GM23248 (cell line): ENCODE measurements around the gene FADS1. TPM values are rescaled to one million over a fixed set of nuclear protein-coding genes. Genes with fewer than 3 reads are reported as not detected.

Experiments used
- DNase-seq: peaks from one replicate; pipeline ENCODE4 v3.0.0-alpha.2; 2015
- H2AFZ ChIP-seq: fragments of 200-600 bp; sonication (generic); 2 replicates; pipeline ENCODE4 v1.6.1; 2016; ENCODE audit warnings: antibody characterized with exemption
- H3F3A ChIP-seq: fragments of 200-600 bp; sonication (generic); 2 replicates; pipeline ENCODE4 v1.6.1; 2016; ENCODE audit warnings: mild to moderate bottlenecking, antibody characterized with exemption, mixed run types; ENCODE audit not compliant: insufficient read depth
- H3K27ac ChIP-seq: fragments of 200-600 bp; sonication (generic); 2 replicates; pipeline ENCODE4 v1.5.1; 2016; ENCODE audit warnings: mild to moderate bottlenecking
- H3K27me3 ChIP-seq: fragments of 200-600 bp; sonication (generic); replicated peaks from 2 replicates; pipeline ENCODE4 v1.6.1; 2016; ENCODE audit warnings: mild to moderate bottlenecking; ENCODE audit not compliant: insufficient read depth
- H3K36me3 ChIP-seq: fragments of 200-600 bp; sonication (generic); 2 replicates; pipeline ENCODE4 v1.6.1; 2016; ENCODE audit warnings: low read depth, mild to moderate bottlenecking
- H3K4me1 ChIP-seq: fragments of 200-600 bp; sonication (generic); 2 replicates; pipeline ENCODE4 v1.6.1; 2016; ENCODE audit warnings: mild to moderate bottlenecking; ENCODE audit not compliant: insufficient read depth
- H3K4me2 ChIP-seq: fragments of 200-600 bp; sonication (generic); one replicate; pipeline ENCODE4 v1.6.1; 2016; ENCODE audit warnings: mild to moderate bottlenecking; ENCODE audit not compliant: unreplicated experiment
- H3K4me3 ChIP-seq: fragments of 200-600 bp; sonication (generic); 2 replicates; pipeline ENCODE4 v1.5.1; 2016; ENCODE audit warnings: mild to moderate bottlenecking
- H3K79me2 ChIP-seq: fragments of 200-600 bp; sonication (generic); 2 replicates; pipeline ENCODE4 v1.6.1; 2016; ENCODE audit warnings: mild to moderate bottlenecking; ENCODE audit not compliant: insufficient read depth
- H3K9ac ChIP-seq: fragments of 200-600 bp; sonication (generic); 2 replicates; pipeline ENCODE4 v1.6.1; 2016; ENCODE audit warnings: mild to moderate bottlenecking
- H3K9me2 ChIP-seq: fragments of 200-600 bp; sonication (generic); 2 replicates; pipeline ENCODE4 v1.6.1; 2016; ENCODE audit warnings: mixed run types, mild to moderate bottlenecking, moderate library complexity; ENCODE audit not compliant: insufficient read depth
- H3K9me3 ChIP-seq: fragments of 200-600 bp; sonication (generic); one replicate; pipeline ENCODE4 v1.6.1; 2017; ENCODE audit warnings: low read depth
- H4K20me1 ChIP-seq: fragments of 200-600 bp; sonication (generic); 2 replicates; pipeline ENCODE4 v1.6.0; 2016; ENCODE audit not compliant: insufficient read depth
- EZH2 ChIP-seq: fragments of 200-600 bp; sonication (generic); IDR thresholded peaks from 2 replicates; pipeline ENCODE4 v1.6.1; 2018; ENCODE audit warnings: antibody characterized with exemption, mild to moderate bottlenecking; ENCODE audit not compliant: insufficient read depth, poor library complexity, severe bottlenecking
- EZH2phosphoT487 ChIP-seq: fragments of 200-600 bp; sonication (generic); IDR thresholded peaks from 2 replicates; pipeline ENCODE4 v1.6.1; 2018; ENCODE audit warnings: antibody characterized with exemption, moderate library complexity, mild to moderate bottlenecking, low read depth; ENCODE audit not compliant: insufficient read depth
- WGBS, 2 experiments: methylation state at CpG; one replicate each; pipeline ENCODE4 v1.1.6; 2015 to 2017; ENCODE audit warnings: low lambda C conversion rate in 2 of 2, low coverage in 1 of 2; ENCODE audit errors: missing lambda C conversion rate in 2 of 2; 5-methylcytosine and 5-hydroxymethylcytosine counted together
- in situ Hi-C: fragments of 300-500 bp; cut with MboI; formaldehyde crosslinking; loops from 2 replicates; pipeline ENCODE4 v1.15.0; 2020
- polyA plus RNA-seq: library from polyadenylated mRNA; unstranded; fragments of >200 nt; fragmentation: Nextera tagmentation; extraction: Ambion mirVana; gene quantifications from 2 replicates; pipeline ENCODE4 v1.2.1, GENCODE V29; 2016
- total RNA-seq: library from RNA; depleted of rRNA; stranded (reverse); fragments of >200 nt; shearing (Covaris generic); gene quantifications from 2 replicates; pipeline ENCODE4 v1.2.3, GENCODE V29; 2014

Gene FADS1
- total and polyA plus RNA-seq, 2 experiments from 2014 or later, result 12.9 to 19.7 TPM

DNA sequence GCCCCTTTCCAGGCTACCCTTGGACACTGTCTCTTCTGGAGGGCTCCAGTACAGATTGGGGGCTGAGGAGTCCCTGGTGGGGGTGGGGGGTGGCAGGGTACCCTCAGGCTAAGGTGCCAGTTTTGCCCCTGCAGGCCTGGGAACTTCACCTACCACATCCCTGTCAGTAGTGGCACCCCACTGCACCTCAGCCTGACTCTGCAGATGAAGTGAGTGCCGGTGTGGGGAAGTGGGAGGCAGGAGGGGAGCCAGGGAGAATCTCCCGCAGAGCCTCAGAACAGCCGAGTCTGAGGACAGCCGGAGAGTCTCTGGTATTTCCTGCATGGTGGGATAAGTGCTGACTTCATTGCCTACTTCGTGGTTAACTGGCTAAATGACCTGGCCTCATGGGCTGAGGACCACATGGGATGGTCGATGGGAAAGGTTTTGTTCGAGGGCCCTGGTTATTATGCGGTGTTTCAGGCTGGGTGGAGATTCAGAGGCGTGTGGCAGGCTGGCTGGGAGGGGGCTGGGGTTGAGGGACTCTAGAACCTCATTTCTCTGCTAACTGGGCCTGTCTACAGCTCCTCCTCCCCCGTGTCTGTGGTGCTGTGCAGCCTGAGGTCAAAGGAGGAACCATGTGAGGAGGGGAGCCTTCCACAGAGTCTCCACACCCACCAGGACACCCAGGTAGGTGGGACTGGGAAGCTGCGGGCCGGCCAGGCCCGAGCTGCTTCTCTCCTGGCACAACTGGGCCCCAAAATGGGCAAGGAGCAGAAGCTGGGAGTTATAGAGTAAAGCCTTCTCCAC, 32.9 kb downstream of the FADS1 start:
- Histone ChIP-seq H3K4me2 (no peak overlapping the region), H3K4me1 (no peaks in the 10 kb centered on the region), H3K4me3 (no peak overlapping the region), H3K36me3 (0 out of 2 replicates have a peak, but pooled peaks cover 5% of the 10 kb centered on the region), H2AFZ (no peak overlapping the region), H3K27ac (no peak overlapping the region), H3K79me2 (no peaks in the 10 kb centered on the region), H3K9me3 (no peaks in the 10 kb centered on the region), H3F3A (no peaks in the 10 kb centered on the region), H3K27me3 (no peaks in the 10 kb centered on the region), H3K9me2 (no peaks in the 10 kb centered on the region), H4K20me1 (no peaks in the 10 kb centered on the region), H3K9ac (no peak overlapping the region)
- 64 to 65% methylated on average over 13 of the region's 13 CpGs for WGBS, 2 experiments
- DNase-seq, result peak; percentile 34
- TF ChIP-seq EZH2 (no peak), EZH2phosphoT487 (no peak)
- in situ Hi-C loops, result no loop called here

DNA sequence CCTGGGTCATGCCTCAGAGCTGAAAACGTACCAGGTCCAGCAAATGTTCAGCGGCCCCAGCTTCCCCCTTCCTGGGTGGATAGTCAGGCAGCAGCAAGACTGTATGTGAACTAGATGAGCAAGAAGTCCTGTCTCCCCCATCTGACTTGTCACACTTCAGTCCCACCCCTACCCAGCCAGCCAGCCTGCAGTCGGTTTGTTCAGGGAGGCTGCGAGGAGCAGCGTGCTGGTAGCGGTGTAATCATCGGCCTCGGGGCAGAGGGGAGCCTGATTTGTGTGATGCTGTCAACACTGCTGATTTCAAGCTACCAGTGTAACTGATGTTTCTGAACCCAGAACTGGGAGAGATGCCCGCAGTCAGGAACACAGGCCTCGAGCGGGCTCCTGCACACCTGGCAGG, 34.0 kb downstream of the FADS1 start:
- Histone ChIP-seq H2AFZ (no peak overlapping the region), H3K9me2 (no peaks in the 10 kb centered on the region), H3K79me2 (no peaks in the 10 kb centered on the region), H3F3A (no peaks in the 10 kb centered on the region), H3K4me3 (no peak overlapping the region), H3K9me3 (no peaks in the 10 kb centered on the region), H3K36me3 (no peaks in the 10 kb centered on the region), H4K20me1 (no peaks in the 10 kb centered on the region), H3K9ac (no peak overlapping the region), H3K4me1 (no peaks in the 10 kb centered on the region), H3K27me3 (no peaks in the 10 kb centered on the region), H3K4me2 (no peak overlapping the region), H3K27ac (no peak overlapping the region)
- DNase-seq, result no peak
- in situ Hi-C loops, result no loop called here
- 83 to 86% methylated on average over 11 of the region's 11 CpGs for WGBS, 2 experiments
- TF ChIP-seq EZH2, result no peak
- no peak for TF ChIP-seq EZH2phosphoT487

DNA sequence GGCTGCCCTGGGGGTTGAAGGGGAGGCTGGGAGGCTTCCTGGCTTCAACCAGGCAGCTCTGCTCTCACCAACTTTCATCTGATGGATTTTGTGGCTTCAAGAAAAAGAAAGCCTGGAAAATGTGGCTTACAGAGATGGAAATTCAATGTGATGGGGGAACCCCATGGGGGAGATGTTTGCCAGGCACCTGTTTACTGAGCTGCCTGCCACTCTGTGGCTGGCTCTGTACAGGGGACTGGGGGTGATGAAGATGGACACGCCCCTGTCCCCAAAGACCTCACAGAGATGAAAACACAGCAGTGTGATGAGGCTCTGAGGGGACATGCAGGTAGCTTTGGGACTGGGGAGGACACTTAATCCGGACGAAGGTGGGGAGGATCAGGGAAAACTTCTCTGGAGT, 34.5 kb downstream of the FADS1 start:
- H3K27ac ChIP-seq, result no peak overlapping the region
- H3K9me3 ChIP-seq, result no peaks in the 10 kb centered on the region
- no peak overlapping the region for H2AFZ ChIP-seq
- H3K4me3 ChIP-seq, result no peak overlapping the region
- no peaks in the 10 kb centered on the region for H3K4me1 ChIP-seq
- WGBS, 2 experiments, result 88% methylated on average over 3 of the region's 3 CpGs
- H3K9ac ChIP-seq, result no peak overlapping the region
- no peak overlapping the region for H3K4me2 ChIP-seq
- no peaks in the 10 kb centered on the region for H3K9me2 ChIP-seq
- in situ Hi-C loops, result no loop called here
- H3K79me2 ChIP-seq, result no peaks in the 10 kb centered on the region
- H4K20me1 ChIP-seq, result no peaks in the 10 kb centered on the region
- no peaks in the 10 kb centered on the region for H3F3A ChIP-seq
- DNase-seq, result no peak
- TF ChIP-seq EZH2phosphoT487, result no peak
- no peak for TF ChIP-seq EZH2
- no peaks in the 10 kb centered on the region for H3K36me3 ChIP-seq
- H3K27me3 ChIP-seq, result no peaks in the 10 kb centered on the region

DNA sequence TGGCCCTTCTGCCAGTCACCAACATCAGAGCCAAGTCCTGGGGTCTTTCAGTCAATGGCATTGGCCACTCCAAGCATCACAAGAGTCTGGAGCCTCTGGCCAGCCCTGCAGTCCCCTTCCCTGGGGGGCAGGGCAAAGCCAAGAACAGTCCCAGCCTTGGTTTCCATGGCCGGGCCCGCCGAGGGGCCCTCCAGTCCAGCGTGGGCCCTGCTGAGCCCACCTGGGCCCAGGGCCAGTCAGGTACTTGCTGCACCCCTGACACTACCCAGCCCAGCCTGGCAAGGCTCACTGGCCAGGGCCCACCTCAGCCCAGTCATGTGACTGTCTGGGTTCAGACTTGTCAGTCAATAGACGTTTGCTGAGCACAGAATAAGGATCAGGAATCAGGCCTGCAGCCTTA, 35.2 kb downstream of the FADS1 start:
- Histone ChIP-seq H3K4me2 (no peak overlapping the region), H2AFZ (no peak overlapping the region), H3K9me2 (no peaks in the 10 kb centered on the region), H3K27me3 (no peaks in the 10 kb centered on the region), H3K4me3 (no peak overlapping the region), H4K20me1 (no peaks in the 10 kb centered on the region), H3K27ac (no peak overlapping the region), H3K36me3 (no peaks in the 10 kb centered on the region), H3K4me1 (no peaks in the 10 kb centered on the region), H3K9ac (no peak overlapping the region), H3K9me3 (no peaks in the 10 kb centered on the region), H3F3A (no peaks in the 10 kb centered on the region), H3K79me2 (no peaks in the 10 kb centered on the region)
- DNase-seq, result no peak
- TF ChIP-seq EZH2phosphoT487, result no peak
- TF ChIP-seq EZH2, result no peak
- in situ Hi-C loops, result no loop called here
- WGBS, 2 experiments, result 88 to 92% methylated on average over 5 of the region's 5 CpGs
